T-helper 1 cell treated with Interleukin-12 subunit alpha and Interleukin-12 subunit beta and Interleukin-4 antibody, amounts not matched to agents 30 μg/mL and 1 μg/mL, for 36 hours (primary cell): ENCODE results near the gene NCCRP1.
"Not testable (repeated sequence)": the region's sequence is repeated elsewhere in the genome, so short reads cannot be mapped to it uniquely, and the experiment has no call there.

ENCODE experiments used
- H3K27ac Mint-ChIP-seq: one replicate; pipeline ENCODE4 v1.8.0; 2021; ENCODE audit warnings: mild to moderate bottlenecking, mixed read lengths
- H3K27me3 Mint-ChIP-seq: one replicate; pipeline ENCODE4 v1.8.0; 2021; ENCODE audit warnings: low read depth, mixed read lengths
- H3K36me3 Mint-ChIP-seq: one replicate; pipeline ENCODE4 v1.8.0; 2021; ENCODE audit warnings: low read depth, mixed read lengths
- H3K4me1 Mint-ChIP-seq: one replicate; pipeline ENCODE4 v1.8.0; 2021; ENCODE audit warnings: low read depth, mixed read lengths
- H3K4me3 Mint-ChIP-seq: one replicate; pipeline ENCODE4 v1.8.0; 2021; ENCODE audit warnings: mild to moderate bottlenecking, moderate library complexity, mixed read lengths
- H3K9me3 Mint-ChIP-seq: one replicate; pipeline ENCODE4 v1.8.0; 2021; ENCODE audit warnings: mixed read lengths

Gene NCCRP1

GRCh38 chr19:39203372-39204341, 6.9 kb downstream of the NCCRP1 start, which contains the start of gene SYCN:
SYCN (minus strand) TSS chr19:39204263; CDS start chr19:39204254, 9 bp downstream.
- H3K27me3 Mint-ChIP-seq, result peaks cover 61% of the 10 kb centered on the region
- H3K36me3 Mint-ChIP-seq, result no peaks in the 10 kb centered on the region
- no peaks in the 10 kb centered on the region for H3K9me3 Mint-ChIP-seq
- no peak within 1 kb of the TSS for H3K27ac Mint-ChIP-seq
- no peaks in the 10 kb centered on the region for H3K4me1 Mint-ChIP-seq
- no peak within 1 kb of the TSS for H3K4me3 Mint-ChIP-seq

GRCh38 chr19:39205449-39205764, 8.6 kb downstream of the NCCRP1 start:
- no peaks in the 10 kb centered on the region for H3K36me3 Mint-ChIP-seq
- H3K27me3 Mint-ChIP-seq, result peaks cover 52% of the 10 kb centered on the region
- H3K27ac Mint-ChIP-seq, result no peak overlapping the region
- H3K4me3 Mint-ChIP-seq, result no peak overlapping the region
- H3K4me1 Mint-ChIP-seq, result no peaks in the 10 kb centered on the region
- H3K9me3 Mint-ChIP-seq, result no peaks in the 10 kb centered on the region

GRCh38 chr19:39206122-39206521, 9.4 kb downstream of the NCCRP1 start:
- Mint-ChIP-seq H3K4me3 (no peak overlapping the region), H3K27ac (no peak overlapping the region)

GRCh38 chr19:39207293-39207836, 10.6 kb downstream of the NCCRP1 start:
- no peak overlapping the region for H3K4me3 Mint-ChIP-seq
- H3K27me3 Mint-ChIP-seq, result peaks cover 33% of the 10 kb centered on the region
- no peaks in the 10 kb centered on the region for H3K36me3 Mint-ChIP-seq
- H3K27ac Mint-ChIP-seq, result no peak overlapping the region
- H3K9me3 Mint-ChIP-seq, result no peaks in the 10 kb centered on the region
- no peaks in the 10 kb centered on the region for H3K4me1 Mint-ChIP-seq

More at GRCh38 chr19:39206122-39206521, 9.4 kb downstream of the NCCRP1 start:
- Mint-ChIP-seq H3K27me3 (peaks cover 45% of the 10 kb centered on the region), H3K9me3 (no peaks in the 10 kb centered on the region), H3K4me1 (no peaks in the 10 kb centered on the region), H3K36me3 (no peaks in the 10 kb centered on the region)

- H3K27ac Mint-ChIP-seq, result no peak overlapping the region
- no peaks in the 10 kb centered on the region for H3K4me1 Mint-ChIP-seq
- H3K4me3 Mint-ChIP-seq, result no peak overlapping the region
- H3K36me3 Mint-ChIP-seq, result no peaks in the 10 kb centered on the region
- H3K9me3 Mint-ChIP-seq, result no peaks in the 10 kb centered on the region
- peaks cover 26% of the 10 kb centered on the region for H3K27me3 Mint-ChIP-seq
These were observed 11.5 kb downstream of the NCCRP1 start for GRCh38 chr19:39208175-39208795.

GRCh38 chr19:39209196-39209595, 12.4 kb downstream of the NCCRP1 start:
- peaks cover 19% of the 10 kb centered on the region for H3K27me3 Mint-ChIP-seq

GRCh38 chr19:39211731-39212374, 15.1 kb downstream of the NCCRP1 start:
- no peak overlapping the region for H3K27ac Mint-ChIP-seq
- H3K9me3 Mint-ChIP-seq, result no peaks in the 10 kb centered on the region
- peaks cover 4% of the 10 kb centered on the region for H3K27me3 Mint-ChIP-seq
- H3K4me3 Mint-ChIP-seq, result no peak overlapping the region
- H3K4me1 Mint-ChIP-seq, result no peaks in the 10 kb centered on the region
- H3K36me3 Mint-ChIP-seq, result no peaks in the 10 kb centered on the region

More at GRCh38 chr19:39209196-39209595, 12.4 kb downstream of the NCCRP1 start:
- H3K36me3 Mint-ChIP-seq, result no peaks in the 10 kb centered on the region
- H3K4me1 Mint-ChIP-seq, result no peaks in the 10 kb centered on the region
- H3K27ac Mint-ChIP-seq, result no peak overlapping the region
- H3K9me3 Mint-ChIP-seq, result no peaks in the 10 kb centered on the region
- H3K4me3 Mint-ChIP-seq, result no peak overlapping the region

GRCh38 chr19:39212375-39212742, 15.6 kb downstream of the NCCRP1 start:
- Mint-ChIP-seq H3K9me3 (no peaks in the 10 kb centered on the region), H3K36me3 (no peaks in the 10 kb centered on the region), H3K4me1 (no peaks in the 10 kb centered on the region), H3K27me3 (peaks cover 7% of the 10 kb centered on the region), H3K4me3 (no peak overlapping the region), H3K27ac (no peak overlapping the region)

- not testable (repeated sequence) for H3K36me3 Mint-ChIP-seq, H3K4me3 Mint-ChIP-seq, H3K27me3 Mint-ChIP-seq, H3K4me1 Mint-ChIP-seq, H3K27ac Mint-ChIP-seq, H3K9me3 Mint-ChIP-seq
These were observed 18.6 kb downstream of the NCCRP1 start for GRCh38 chr19:39215323-39215722.

- Mint-ChIP-seq H3K27me3 (peaks cover 15% of the 10 kb centered on the region), H3K4me1 (peaks cover 2% of the 10 kb centered on the region), H3K36me3 (no peaks in the 10 kb centered on the region), H3K9me3 (no peaks in the 10 kb centered on the region), H3K4me3 (no peak overlapping the region), H3K27ac (no peak overlapping the region)
These were observed 20.3 kb downstream of the NCCRP1 start for GRCh38 chr19:39217094-39217493.

GRCh38 chr19:39218230-39219007, 21.7 kb downstream of the NCCRP1 start:
- Mint-ChIP-seq H3K36me3 (no peaks in the 10 kb centered on the region), H3K9me3 (no peaks in the 10 kb centered on the region), H3K27ac (no peak overlapping the region), H3K4me3 (no peak overlapping the region), H3K27me3 (peaks cover 18% of the 10 kb centered on the region), H3K4me1 (peaks cover 2% of the 10 kb centered on the region)

GRCh38 chr19:39219108-39219507, 22.3 kb downstream of the NCCRP1 start:
- H3K9me3 Mint-ChIP-seq, result not testable (repeated sequence)

GRCh38 chr19:39223703-39224279, 27.0 kb downstream of the NCCRP1 start:
- H3K36me3 Mint-ChIP-seq, result no peaks in the 10 kb centered on the region
- H3K4me1 Mint-ChIP-seq, result no peaks in the 10 kb centered on the region
- H3K4me3 Mint-ChIP-seq, result no peak overlapping the region

More at GRCh38 chr19:39219108-39219507, 22.3 kb downstream of the NCCRP1 start:
- H3K27ac Mint-ChIP-seq, H3K4me1 Mint-ChIP-seq, H3K36me3 Mint-ChIP-seq, H3K4me3 Mint-ChIP-seq: not testable (repeated sequence)
- peaks cover 22% of the 10 kb centered on the region for H3K27me3 Mint-ChIP-seq

GRCh38 chr19:39224910-39225309, 28.1 kb downstream of the NCCRP1 start:
- Mint-ChIP-seq H3K4me3 (no peak overlapping the region), H3K27ac (no peak overlapping the region), H3K4me1 (no peaks in the 10 kb centered on the region), H3K36me3 (no peaks in the 10 kb centered on the region), H3K9me3 (no peaks in the 10 kb centered on the region), H3K27me3 (peaks cover 34% of the 10 kb centered on the region)

More at GRCh38 chr19:39223703-39224279, 27.0 kb downstream of the NCCRP1 start:
- Mint-ChIP-seq H3K9me3 (no peaks in the 10 kb centered on the region), H3K27me3 (peaks cover 34% of the 10 kb centered on the region), H3K27ac (no peak overlapping the region)
